GM23338 (cell line): ENCODE data around the gene LMF1. TPM values are rescaled to one million over a fixed set of nuclear protein-coding genes. Genes with fewer than 3 reads are reported as not detected.

Experiments used
- ATAC-seq: fragments of 200-7000 bp; cut with Tn5 transposase; 3 replicates; pipeline ENCODE4 v1.9.1; 2020
- DNase-seq: peaks from one replicate; pipeline ENCODE4 v3.0.0-alpha.2; 2015; ENCODE audit warnings: low spot score
- H2AFZ ChIP-seq: fragments of 200-600 bp; sonication (generic); 2 replicates; pipeline ENCODE4 v1.8.0; 2016; ENCODE audit warnings: antibody characterized with exemption, mild to moderate bottlenecking, moderate library complexity
- H3F3A ChIP-seq: fragments of 200-600 bp; sonication (generic); replicated peaks from 2 replicates; pipeline ENCODE4 v1.8.0; 2017; ENCODE audit warnings: antibody characterized with exemption, mixed run types, low read depth
- H3K27ac ChIP-seq: fragments of 200-600 bp; sonication (generic); 2 replicates; pipeline ENCODE4 v1.6.1; 2016; ENCODE audit warnings: low read depth
- H3K27me3 ChIP-seq: fragments of 200-600 bp; sonication (generic); 2 replicates; pipeline ENCODE4 v1.8.0; 2016; ENCODE audit warnings: mild to moderate bottlenecking, mixed run types, moderate library complexity; ENCODE audit not compliant: insufficient read depth
- H3K36me3 ChIP-seq: fragments of 200-600 bp; sonication (generic); 2 replicates; pipeline ENCODE4 v1.8.0; 2016; ENCODE audit warnings: mild to moderate bottlenecking; ENCODE audit not compliant: insufficient read depth
- H3K4me1 ChIP-seq: fragments of 200-600 bp; sonication (generic); 2 replicates; pipeline ENCODE4 v1.8.0; 2016; ENCODE audit warnings: mild to moderate bottlenecking, moderate library complexity; ENCODE audit not compliant: insufficient read depth
- H3K4me2 ChIP-seq: fragments of 200-600 bp; sonication (generic); 2 replicates; pipeline ENCODE4 v1.7.1; 2017; ENCODE audit warnings: mixed run types
- H3K4me3 ChIP-seq: fragments of 200-600 bp; sonication (generic); 2 replicates; pipeline ENCODE4 v1.6.1; 2016; ENCODE audit warnings: mixed run types
- H3K79me2 ChIP-seq: fragments of 200-600 bp; sonication (generic); replicated peaks from 2 replicates; pipeline ENCODE4 v1.8.0; 2017; ENCODE audit warnings: mild to moderate bottlenecking; ENCODE audit not compliant: insufficient read depth
- H3K9me2 ChIP-seq: fragments of 200-600 bp; sonication (generic); 2 replicates; pipeline ENCODE4 v1.8.0; 2017; ENCODE audit not compliant: insufficient read depth
- H4K20me1 ChIP-seq: fragments of 200-600 bp; sonication (generic); replicated peaks from 2 replicates; pipeline ENCODE4 v1.8.0; 2017; ENCODE audit warnings: mild to moderate bottlenecking; ENCODE audit not compliant: insufficient read depth
- H3K27ac Mint-ChIP-seq: 2 replicates; pipeline ENCODE4 v1.8.0; 2020; ENCODE audit warnings: inconsistent platforms, mild to moderate bottlenecking, moderate library complexity, mixed read lengths
- H3K27me3 Mint-ChIP-seq: 3 replicates; pipeline ENCODE4 v1.8.0; 2022; ENCODE audit warnings: low read depth, mild to moderate bottlenecking, moderate library complexity, mixed read lengths, inconsistent platforms; ENCODE audit not compliant: insufficient read depth, poor library complexity
- H3K36me3 Mint-ChIP-seq: 3 replicates; pipeline ENCODE4 v1.8.0; 2021; ENCODE audit warnings: low read depth, mild to moderate bottlenecking, inconsistent platforms, moderate library complexity, mixed read lengths
- H3K4me1 Mint-ChIP-seq: 3 replicates; pipeline ENCODE4 v1.8.0; 2020; ENCODE audit warnings: mild to moderate bottlenecking, inconsistent platforms, mixed read lengths
- H3K4me3 Mint-ChIP-seq: 3 replicates; pipeline ENCODE4 v1.8.0; 2021; ENCODE audit warnings: moderate library complexity, mild to moderate bottlenecking, inconsistent platforms, mixed read lengths
- H3K9me3 Mint-ChIP-seq: 3 replicates; pipeline ENCODE4 v1.8.0; 2020; ENCODE audit warnings: moderate library complexity, mild to moderate bottlenecking, inconsistent platforms, mixed read lengths
- CREB1 ChIP-seq: fragments of 250-450 bp; sonication (Bioruptor Pico); IDR thresholded peaks from 2 replicates; pipeline ENCODE4 v1.5.0; 2020; ENCODE audit warnings: low read depth, mild to moderate bottlenecking, moderate library complexity
- CTCF ChIP-seq, 2 experiments: fragments of 200-600 bp in 1 of 2; sonication (generic) in 1 of 2; conservative IDR thresholded peaks; 2 replicates each; pipeline versions ENCODE4 v1.5.1 to v1.6.1; 2016 to 2017; ENCODE audit warnings: antibody characterized with exemption in 2 of 2, low read depth in 2 of 2, mild to moderate bottlenecking in 2 of 2, moderate library complexity in 1 of 2
- ETS1 ChIP-seq: IDR thresholded peaks from 2 replicates; pipeline ENCODE4 v1.6.1; 2016; ENCODE audit warnings: antibody characterized with exemption
- EZH2 ChIP-seq: fragments of 200-600 bp; sonication (generic); IDR thresholded peaks from one replicate; pipeline ENCODE4 v1.8.0; 2017; ENCODE audit warnings: antibody characterized with exemption, mild to moderate bottlenecking, low read depth; ENCODE audit not compliant: unreplicated experiment
- EZH2phosphoT487 ChIP-seq: fragments of 200-600 bp; sonication (generic); IDR thresholded peaks from one replicate; pipeline ENCODE4 v1.8.1; 2018; ENCODE audit warnings: antibody characterized with exemption; ENCODE audit not compliant: unreplicated experiment
- POLR2AphosphoS5 ChIP-seq: IDR thresholded peaks from 2 replicates; pipeline ENCODE4 v1.6.1; 2016; ENCODE audit warnings: antibody characterized with exemption, low read depth
- REST ChIP-seq: IDR thresholded peaks from one replicate; pipeline ENCODE4 v1.6.1; 2018; ENCODE audit warnings: antibody characterized with exemption; ENCODE audit not compliant: unreplicated experiment
- STAT1 ChIP-seq: IDR thresholded peaks from one replicate; pipeline ENCODE4 v1.6.1; 2016; ENCODE audit warnings: antibody characterized with exemption; ENCODE audit not compliant: unreplicated experiment
- ZNF114 ChIP-seq: fragments of 250-450 bp; sonication (Bioruptor Pico); IDR thresholded peaks from 2 replicates; pipeline ENCODE4 v1.5.0; 2020; ENCODE audit warnings: mild to moderate bottlenecking, moderate library complexity
- ZNF331 ChIP-seq: fragments of 250-450 bp; sonication (Bioruptor Pico); IDR thresholded peaks from 2 replicates; pipeline ENCODE4 v1.5.0; 2020; ENCODE audit warnings: low read depth, mild to moderate bottlenecking, moderate library complexity
- polyA plus RNA-seq: library from polyadenylated mRNA; unstranded; fragments of >200 nt; fragmentation: Nextera tagmentation; extraction: Ambion mirVana; gene quantifications from 2 replicates; pipeline ENCODE4 v1.2.1, GENCODE V29; 2016
- total RNA-seq: library from RNA; depleted of rRNA; stranded (reverse); fragments of >200 nt; shearing (Covaris generic); gene quantifications from 2 replicates; pipeline ENCODE4 v1.2.3, GENCODE V29; 2014

Gene LMF1
- total and polyA plus RNA-seq, 2 experiments from 2014 or later: 4.2 to 10.1 TPM

GRCh38 chr16:847681-848445 is 122.9 kb downstream of the LMF1 start:
- TF ChIP-seq STAT1 (no peak), EZH2phosphoT487 (no peak), POLR2AphosphoS5 (no peak), REST (no peak), ZNF331 (CRISPR knock-in tag) (no peak), CREB1 (no peak), ETS1 (no peak), ZNF114 (CRISPR knock-in tag) (no peak), EZH2 (no peak), CTCF (conservative IDR thresholded peaks at IDR 0.05; ENCODE audit: low read depth in 2 of 2) (no peak)
- H3K27me3 Mint-ChIP-seq: peaks cover 14% of the 10 kb centered on the region
- Histone ChIP-seq H3K4me2 (no peak overlapping the region), H3K27me3 (no peaks in the 10 kb centered on the region), H3K27ac (no peak overlapping the region), H3K4me3 (no peak overlapping the region), H3K79me2 (no peaks in the 10 kb centered on the region), H3K36me3 (no peaks in the 10 kb centered on the region), H3K4me1 (no peaks in the 10 kb centered on the region), H4K20me1 (no peaks in the 10 kb centered on the region), H3F3A (peaks cover 4% of the 10 kb centered on the region; the same call in 1 of the 2 replicates), H2AFZ (no peak overlapping the region), H3K9me2 (no peaks in the 10 kb centered on the region)
- ATAC-seq: no peak
- peaks cover 2% of the 10 kb centered on the region for H3K4me1 Mint-ChIP-seq
- H3K4me3 Mint-ChIP-seq: no peak overlapping the region
- no peak overlapping the region for H3K27ac Mint-ChIP-seq
- peaks cover 51% of the 10 kb centered on the region for H3K9me3 Mint-ChIP-seq
- no peak for DNase-seq
- H3K36me3 Mint-ChIP-seq: peaks cover 18% of the 10 kb centered on the region
